ENCODE data around the gene GH2. TPM values are rescaled to one million over a fixed set of nuclear protein-coding genes. Genes with fewer than 3 reads are reported as not detected.

GH2 gene
- total RNA-seq, 1 donor from 2014 or later: not detected

GRCh38 chr17:63835167-63835720, 46.5 kb downstream of the GH2 start:
- FAIRE-seq (no peak), DNase-seq (ENCODE audit: low read depth) (no peak)
- TF ChIP-seq CTCF (IDR thresholded peaks at IDR 0.05; ENCODE audit: insufficient read depth, low read length, severe bottlenecking): no peak
- Histone ChIP-seq H3K36me3 (ENCODE audit: control insufficient read depth, insufficient read depth, low read length) (peaks cover 39% of the 10 kb centered on the region), H3K27me3 (ENCODE audit: control insufficient read depth, insufficient read depth, low read length) (no peaks in the 10 kb centered on the region), H3K4me3 (ENCODE audit: low read depth, low read length) (no peak overlapping the region)

- H3K27me3 ChIP-seq (ENCODE audit: control insufficient read depth, insufficient read depth, low read length): no peaks in the 10 kb centered on the region
- H3K36me3 ChIP-seq (ENCODE audit: control insufficient read depth, insufficient read depth, low read length): peaks cover 45% of the 10 kb centered on the region
- H3K4me3 ChIP-seq (ENCODE audit: low read depth, low read length): no peak overlapping the region
- DNase-seq (ENCODE audit: low read depth): peak; percentile 74
- no peak for FAIRE-seq
- TF ChIP-seq CTCF (IDR thresholded peaks at IDR 0.05; ENCODE audit: insufficient read depth, low read length, severe bottlenecking): peak; percentile 78
Observed at GRCh38 chr17:63834431-63835166, 47.1 kb downstream of the GH2 start.

GRCh38 chr17:63833741-63834373, 47.9 kb downstream of the GH2 start:
- FAIRE-seq: no peak
- Histone ChIP-seq H3K27me3 (ENCODE audit: control insufficient read depth, insufficient read depth, low read length) (no peaks in the 10 kb centered on the region), H3K36me3 (ENCODE audit: control insufficient read depth, insufficient read depth, low read length) (peaks cover 50% of the 10 kb centered on the region), H3K4me3 (ENCODE audit: low read depth, low read length) (no peak overlapping the region)
- no peak for DNase-seq (ENCODE audit: low read depth)
- no peak for TF ChIP-seq CTCF (IDR thresholded peaks at IDR 0.05; ENCODE audit: insufficient read depth, low read length, severe bottlenecking)

- Histone ChIP-seq H3K27me3 (ENCODE audit: control insufficient read depth, insufficient read depth, low read length) (no peaks in the 10 kb centered on the region), H3K36me3 (ENCODE audit: control insufficient read depth, insufficient read depth, low read length) (peaks cover 50% of the 10 kb centered on the region), H3K4me3 (ENCODE audit: low read depth, low read length) (no peak overlapping the region)
- DNase-seq (ENCODE audit: low read depth) (no peak), FAIRE-seq (no peak)
- no peak for TF ChIP-seq CTCF (IDR thresholded peaks at IDR 0.05; ENCODE audit: insufficient read depth, low read length, severe bottlenecking)
Observed at GRCh38 chr17:63833026-63833740, 48.6 kb downstream of the GH2 start.

GRCh38 chr17:63832455-63832854, 49.3 kb downstream of the GH2 start:
- TF ChIP-seq CTCF (IDR thresholded peaks at IDR 0.05; ENCODE audit: insufficient read depth, low read length, severe bottlenecking): no peak
- FAIRE-seq: no peak
- no peak for DNase-seq (ENCODE audit: low read depth)
- Histone ChIP-seq H3K4me3 (ENCODE audit: low read depth, low read length) (no peak overlapping the region), H3K27me3 (ENCODE audit: control insufficient read depth, insufficient read depth, low read length) (no peaks in the 10 kb centered on the region), H3K36me3 (ENCODE audit: control insufficient read depth, insufficient read depth, low read length) (peaks cover 48% of the 10 kb centered on the region)

All from bronchial epithelial cell (primary cell).